Measurements from ENCODE around the gene LAIR2.

- TF ChIP-seq CTCF (IDR thresholded peaks at IDR 0.05; ENCODE audit: poor library complexity): peak; percentile 75
- TF ChIP-seq EZH2phosphoT487 (IDR thresholded peaks at IDR 0.05; ENCODE audit: low read depth, severe bottlenecking, unreplicated experiment): no peak
- TF ChIP-seq EZH2 (IDR thresholded peaks at IDR 0.05; ENCODE audit: borderline replicate concordance): no peak
Measured at GRCh38 chr19:54481326-54481930, 21.2 kb upstream of the LAIR2 start.

Measured in hepatocyte (in vitro differentiated cells).